ENCODE results near the gene CEP63.

The CEP63 gene

GRCh38 chr3:134610432-134611385 is 124.9 kb downstream of the CEP63 start:
- no peak for DNase-seq

GRCh38 chr3:134611516-134611915 is 125.7 kb downstream of the CEP63 start:
- DNase-seq: no peak

GRCh38 chr3:134613006-134613520 is 127.2 kb downstream of the CEP63 start:
- DNase-seq: no peak

GRCh38 chr3:134614955-134615354 is 129.1 kb downstream of the CEP63 start:
- no peak for DNase-seq

- no peak for DNase-seq
Measured at GRCh38 chr3:134615743-134616142, 129.9 kb downstream of the CEP63 start.

GRCh38 chr3:134617608-134618477 is 132.0 kb downstream of the CEP63 start:
- DNase-seq: no peak

- no peak for DNase-seq
Measured at GRCh38 chr3:134618478-134619300, 132.8 kb downstream of the CEP63 start.

GRCh38 chr3:134619301-134619615 is 133.4 kb downstream of the CEP63 start:
- no peak for DNase-seq

GRCh38 chr3:134619884-134620445 is 134.1 kb downstream of the CEP63 start:
- DNase-seq: no peak

GRCh38 chr3:134620476-134621115 is 134.7 kb downstream of the CEP63 start:
- DNase-seq: no peak

- no peak for DNase-seq
Measured at GRCh38 chr3:134621854-134622253, 136.0 kb downstream of the CEP63 start.

GRCh38 chr3:134622806-134623365 is 137.0 kb downstream of the CEP63 start:
- no peak for DNase-seq

GRCh38 chr3:134623615-134624245 is 137.9 kb downstream of the CEP63 start:
- no peak for DNase-seq

Measured in NCI-H1436 (cell line).